HG03108 (cell line): ENCODE data around the gene OR1D5.
"Not testable (repeated sequence)": the region's sequence is repeated elsewhere in the genome, so short reads cannot be mapped to it uniquely, and the experiment has no call there.

Experiments used
- ATAC-seq: cut with Tn5 transposase; IDR thresholded peaks from one replicate; pipeline ENCODE4 v1.9.1; 2021; ENCODE audit warnings: moderate library complexity; ENCODE audit not compliant: unreplicated experiment

Gene OR1D5

GRCh38 chr17:3032258-3033247 is 30.9 kb downstream of the OR1D5 start:
- no peak for ATAC-seq

- not testable (repeated sequence) for ATAC-seq
Measured at GRCh38 chr17:3030852-3031470, 32.4 kb downstream of the OR1D5 start.

GRCh38 chr17:3030096-3030495 is 33.3 kb downstream of the OR1D5 start:
- no peak for ATAC-seq

- ATAC-seq: no peak
Measured at GRCh38 chr17:3029213-3029913, 34.0 kb downstream of the OR1D5 start.

- no peak for ATAC-seq
Measured at GRCh38 chr17:3027786-3028532, 35.4 kb downstream of the OR1D5 start.

GRCh38 chr17:3026856-3027751 is 36.3 kb downstream of the OR1D5 start:
- ATAC-seq: no peak

GRCh38 chr17:3026125-3026855 is 37.1 kb downstream of the OR1D5 start:
- ATAC-seq: no peak

- no peak for ATAC-seq
Measured at GRCh38 chr17:3025421-3026124, 37.8 kb downstream of the OR1D5 start.

GRCh38 chr17:3024346-3024745 is 39.1 kb downstream of the OR1D5 start:
- no peak for ATAC-seq

GRCh38 chr17:3022197-3022596 is 41.2 kb downstream of the OR1D5 start:
- no peak for ATAC-seq

- ATAC-seq: no peak
Measured at GRCh38 chr17:3020381-3020780, 43.0 kb downstream of the OR1D5 start.

- ATAC-seq: no peak
Measured at GRCh38 chr17:3019761-3020160, 43.6 kb downstream of the OR1D5 start.

GRCh38 chr17:3017936-3018335 is 45.5 kb downstream of the OR1D5 start:
- no peak for ATAC-seq

- no peak for ATAC-seq
Measured at GRCh38 chr17:3015890-3016289, 47.5 kb downstream of the OR1D5 start.

- ATAC-seq: no peak
Measured at GRCh38 chr17:3012926-3013581, 50.4 kb downstream of the OR1D5 start.
